Measurements from ENCODE around the gene ELP1.

ELP1 gene

DNA sequence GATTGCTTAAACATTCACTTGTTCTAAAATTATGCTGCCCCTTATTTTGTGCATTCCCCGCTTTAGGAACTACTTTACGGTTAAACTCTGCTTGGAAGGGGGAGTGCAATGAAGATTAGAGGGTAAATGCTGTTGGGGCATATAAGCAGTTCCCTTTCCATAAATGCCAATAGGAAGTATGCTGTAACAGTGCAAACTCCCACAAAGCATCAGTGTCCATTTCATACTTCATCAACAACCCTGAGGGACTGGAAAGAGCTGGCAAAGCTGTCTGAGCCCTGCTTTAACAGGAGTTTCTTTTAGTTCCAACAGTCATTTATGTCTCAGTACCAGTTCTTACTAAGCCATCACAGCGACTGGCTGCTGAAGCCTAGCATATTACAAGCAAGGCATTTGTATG lies 70.0 kb downstream of the ELP1 start:
- Mint-ChIP-seq H3K36me3 (ENCODE audit: low read depth) (peaks cover 23% of the 10 kb centered on the region), H3K27me3 (ENCODE audit: low read depth) (no peaks in the 10 kb centered on the region), H3K4me1 (peaks cover 9% of the 10 kb centered on the region), H3K9me3 (peaks cover 2% of the 10 kb centered on the region), H3K27ac (no peak overlapping the region), H3K4me3 (no peak overlapping the region)
- TF ChIP-seq, protein P1, sequence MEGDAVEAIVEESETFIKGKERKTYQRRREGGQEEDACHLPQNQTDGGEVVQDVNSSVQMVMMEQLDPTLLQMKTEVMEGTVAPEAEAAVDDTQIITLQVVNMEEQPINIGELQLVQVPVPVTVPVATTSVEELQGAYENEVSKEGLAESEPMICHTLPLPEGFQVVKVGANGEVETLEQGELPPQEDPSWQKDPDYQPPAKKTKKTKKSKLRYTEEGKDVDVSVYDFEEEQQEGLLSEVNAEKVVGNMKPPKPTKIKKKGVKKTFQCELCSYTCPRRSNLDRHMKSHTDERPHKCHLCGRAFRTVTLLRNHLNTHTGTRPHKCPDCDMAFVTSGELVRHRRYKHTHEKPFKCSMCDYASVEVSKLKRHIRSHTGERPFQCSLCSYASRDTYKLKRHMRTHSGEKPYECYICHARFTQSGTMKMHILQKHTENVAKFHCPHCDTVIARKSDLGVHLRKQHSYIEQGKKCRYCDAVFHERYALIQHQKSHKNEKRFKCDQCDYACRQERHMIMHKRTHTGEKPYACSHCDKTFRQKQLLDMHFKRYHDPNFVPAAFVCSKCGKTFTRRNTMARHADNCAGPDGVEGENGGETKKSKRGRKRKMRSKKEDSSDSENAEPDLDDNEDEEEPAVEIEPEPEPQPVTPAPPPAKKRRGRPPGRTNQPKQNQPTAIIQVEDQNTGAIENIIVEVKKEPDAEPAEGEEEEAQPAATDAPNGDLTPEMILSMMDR (IDR thresholded peaks at IDR 0.05; ENCODE audit: unreplicated experiment in 3 of 3): no peak

DNA sequence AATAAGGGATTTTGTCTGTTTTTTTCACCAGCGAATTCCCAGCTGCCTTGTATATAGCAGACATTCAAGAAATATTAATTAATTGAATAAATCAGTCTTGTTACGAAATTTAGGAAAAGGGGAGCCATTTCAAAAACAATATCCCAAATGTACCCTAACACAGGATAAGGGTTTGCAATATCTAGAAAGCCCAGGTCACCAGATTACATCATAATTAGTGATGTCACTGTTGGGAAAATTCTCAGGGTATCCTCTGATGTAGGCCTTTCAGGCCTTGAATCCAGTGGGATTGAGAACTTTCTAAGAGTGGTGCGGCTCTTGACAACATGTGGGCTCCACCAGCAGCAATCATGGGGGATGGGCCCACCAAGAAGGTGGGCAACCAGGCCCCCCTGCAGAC lies 71.9 kb downstream of the ELP1 start, which contains the start of gene ACTL7A:
Gene ACTL7A, plus strand, starts transcription at position 270 of the 400 bp plus-strand sequence. Its CDS starts 57 bp downstream, at position 327.
- TF ChIP-seq, protein P1 (IDR thresholded peaks at IDR 0.05; ENCODE audit: unreplicated experiment in 3 of 3): no peak
- peaks cover 4% of the 10 kb centered on the region for H3K36me3 Mint-ChIP-seq (ENCODE audit: low read depth)
- H3K4me1 Mint-ChIP-seq: no peaks in the 10 kb centered on the region
- H3K27me3 Mint-ChIP-seq (ENCODE audit: low read depth): peaks cover 6% of the 10 kb centered on the region
- no peak within 1 kb of the TSS for H3K4me3 Mint-ChIP-seq
- no peak within 1 kb of the TSS for H3K27ac Mint-ChIP-seq
- H3K9me3 Mint-ChIP-seq: peaks cover 2% of the 10 kb centered on the region

- Mint-ChIP-seq H3K27me3 (ENCODE audit: low read depth) (peaks cover 6% of the 10 kb centered on the region), H3K4me3 (no peak overlapping the region), H3K36me3 (ENCODE audit: low read depth) (peaks cover 4% of the 10 kb centered on the region), H3K4me1 (no peaks in the 10 kb centered on the region), H3K9me3 (peaks cover 2% of the 10 kb centered on the region), H3K27ac (no peak overlapping the region)
- TF ChIP-seq, protein P1 (IDR thresholded peaks at IDR 0.05; ENCODE audit: unreplicated experiment in 3 of 3): no peak
These were observed 72.5 kb downstream of the ELP1 start for GRCh38 chr9:108861464-108861863.

DNA sequence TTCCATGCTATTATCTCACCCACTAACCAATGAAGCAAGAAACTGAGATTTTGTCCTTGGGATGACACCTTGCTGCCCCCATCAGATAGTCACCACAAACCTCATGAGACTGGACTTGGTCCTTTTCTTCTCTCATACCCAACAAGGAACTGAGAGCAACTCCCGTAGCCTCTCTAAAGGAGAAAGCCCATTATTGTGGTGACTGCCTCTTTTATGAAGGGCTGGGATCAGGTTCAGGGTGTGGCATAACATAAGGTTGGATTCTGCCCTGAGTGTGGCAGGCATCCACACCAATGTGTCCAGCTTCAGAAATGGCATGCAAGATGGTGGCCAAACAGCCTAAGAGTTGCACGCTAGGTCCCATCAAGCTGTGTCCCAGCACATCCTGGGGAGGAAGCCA lies 73.2 kb downstream of the ELP1 start:
- TF ChIP-seq, protein P1 (IDR thresholded peaks at IDR 0.05; ENCODE audit: unreplicated experiment in 3 of 3): no peak
- no peaks in the 10 kb centered on the region for H3K4me1 Mint-ChIP-seq
- peaks cover 2% of the 10 kb centered on the region for H3K9me3 Mint-ChIP-seq
- no peak overlapping the region for H3K27ac Mint-ChIP-seq
- no peak overlapping the region for H3K4me3 Mint-ChIP-seq
- peaks cover 6% of the 10 kb centered on the region for H3K27me3 Mint-ChIP-seq (ENCODE audit: low read depth)
- peaks cover 4% of the 10 kb centered on the region for H3K36me3 Mint-ChIP-seq (ENCODE audit: low read depth)

DNA sequence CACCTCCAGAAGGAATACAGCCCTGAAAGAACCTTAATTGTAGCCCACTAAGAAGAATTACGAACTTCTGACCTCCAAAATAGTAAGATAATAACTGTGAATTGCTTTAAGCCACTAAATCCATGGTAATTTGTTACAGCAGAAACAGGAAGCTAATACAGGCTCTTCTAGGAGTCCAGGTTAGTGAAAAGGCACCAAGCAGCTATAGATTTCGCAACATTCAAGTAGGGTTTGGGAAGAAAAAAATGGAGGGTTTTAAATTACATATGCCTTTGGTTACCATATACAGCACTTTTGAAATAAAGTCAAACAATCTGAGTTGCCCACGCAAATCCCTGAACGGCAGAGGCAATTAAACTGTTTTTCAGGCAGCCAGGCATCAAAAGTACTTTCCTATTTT lies 73.6 kb downstream of the ELP1 start:
- peaks cover 2% of the 10 kb centered on the region for H3K9me3 Mint-ChIP-seq
- H3K27me3 Mint-ChIP-seq (ENCODE audit: low read depth): peaks cover 6% of the 10 kb centered on the region
- H3K27ac Mint-ChIP-seq: no peak overlapping the region
- H3K4me3 Mint-ChIP-seq: no peak overlapping the region
- no peaks in the 10 kb centered on the region for H3K4me1 Mint-ChIP-seq
- TF ChIP-seq, protein P1 (IDR thresholded peaks at IDR 0.05; ENCODE audit: unreplicated experiment in 3 of 3): no peak
- peaks cover 4% of the 10 kb centered on the region for H3K36me3 Mint-ChIP-seq (ENCODE audit: low read depth)

GRCh38 chr9:108859459-108860114 lies 74.3 kb downstream of the ELP1 start:
- TF ChIP-seq, protein P1 (IDR thresholded peaks at IDR 0.05; ENCODE audit: unreplicated experiment in 3 of 3): no peak
- peaks cover 6% of the 10 kb centered on the region for H3K27me3 Mint-ChIP-seq (ENCODE audit: low read depth)
- H3K27ac Mint-ChIP-seq: no peak overlapping the region
- peaks cover 2% of the 10 kb centered on the region for H3K9me3 Mint-ChIP-seq
- no peak overlapping the region for H3K4me3 Mint-ChIP-seq
- peaks cover 4% of the 10 kb centered on the region for H3K36me3 Mint-ChIP-seq (ENCODE audit: low read depth)
- H3K4me1 Mint-ChIP-seq: no peaks in the 10 kb centered on the region

Measured in nephron (organoid).